ENCODE measurements around the gene SLC24A3.

The SLC24A3 gene

GRCh38 chr20:19742974-19743639 lies 530.7 kb downstream of the SLC24A3 start:
- no peaks in the 10 kb centered on the region for H3K27me3 ChIP-seq (replicated peaks; ENCODE audit: control insufficient read depth, insufficient read depth, low read length, poor library complexity, severe bottlenecking)
- no peaks in the 10 kb centered on the region for H3K36me3 ChIP-seq (ENCODE audit: control insufficient read depth, insufficient read depth, low read length)
- no peaks in the 10 kb centered on the region for H3K4me1 ChIP-seq (ENCODE audit: control insufficient read depth, insufficient read depth, low read length, poor library complexity, severe bottlenecking)
- DNase-seq: no peak
- no peaks in the 10 kb centered on the region for H3K9me3 ChIP-seq (ENCODE audit: control insufficient read depth, low read length)
- no peak overlapping the region for H3K4me3 ChIP-seq (ENCODE audit: insufficient read depth, low read depth, low read length, poor library complexity, severe bottlenecking)
- no peak overlapping the region for H3K27ac ChIP-seq (ENCODE audit: insufficient read depth, low read length, poor library complexity, severe bottlenecking)

GRCh38 chr20:19743640-19743995 lies 531.2 kb downstream of the SLC24A3 start:
- no peak for DNase-seq
- Histone ChIP-seq H3K27ac (ENCODE audit: insufficient read depth, low read length, poor library complexity, severe bottlenecking) (no peak overlapping the region), H3K9me3 (ENCODE audit: control insufficient read depth, low read length) (no peaks in the 10 kb centered on the region), H3K36me3 (ENCODE audit: control insufficient read depth, insufficient read depth, low read length) (no peaks in the 10 kb centered on the region), H3K27me3 (replicated peaks; ENCODE audit: control insufficient read depth, insufficient read depth, low read length, poor library complexity, severe bottlenecking) (no peaks in the 10 kb centered on the region), H3K4me1 (ENCODE audit: control insufficient read depth, insufficient read depth, low read length, poor library complexity, severe bottlenecking) (no peaks in the 10 kb centered on the region), H3K4me3 (ENCODE audit: insufficient read depth, low read depth, low read length, poor library complexity, severe bottlenecking) (no peak overlapping the region)

GRCh38 chr20:19745106-19745505 lies 532.7 kb downstream of the SLC24A3 start:
- no peak for DNase-seq
- Histone ChIP-seq H3K36me3 (ENCODE audit: control insufficient read depth, insufficient read depth, low read length) (no peaks in the 10 kb centered on the region), H3K9me3 (ENCODE audit: control insufficient read depth, low read length) (no peaks in the 10 kb centered on the region), H3K27me3 (replicated peaks; ENCODE audit: control insufficient read depth, insufficient read depth, low read length, poor library complexity, severe bottlenecking) (no peaks in the 10 kb centered on the region), H3K4me3 (ENCODE audit: insufficient read depth, low read depth, low read length, poor library complexity, severe bottlenecking) (no peak overlapping the region), H3K4me1 (ENCODE audit: control insufficient read depth, insufficient read depth, low read length, poor library complexity, severe bottlenecking) (no peaks in the 10 kb centered on the region), H3K27ac (ENCODE audit: insufficient read depth, low read length, poor library complexity, severe bottlenecking) (no peak overlapping the region)

GRCh38 chr20:19745584-19745983 lies 533.1 kb downstream of the SLC24A3 start:
- no peak for DNase-seq
- Histone ChIP-seq H3K27ac (ENCODE audit: insufficient read depth, low read length, poor library complexity, severe bottlenecking) (no peak overlapping the region), H3K9me3 (ENCODE audit: control insufficient read depth, low read length) (no peaks in the 10 kb centered on the region), H3K4me3 (ENCODE audit: insufficient read depth, low read depth, low read length, poor library complexity, severe bottlenecking) (no peak overlapping the region), H3K27me3 (replicated peaks; ENCODE audit: control insufficient read depth, insufficient read depth, low read length, poor library complexity, severe bottlenecking) (no peaks in the 10 kb centered on the region), H3K36me3 (ENCODE audit: control insufficient read depth, insufficient read depth, low read length) (no peaks in the 10 kb centered on the region), H3K4me1 (ENCODE audit: control insufficient read depth, insufficient read depth, low read length, poor library complexity, severe bottlenecking) (no peaks in the 10 kb centered on the region)

GRCh38 chr20:19746396-19746795 lies 534.0 kb downstream of the SLC24A3 start:
- Histone ChIP-seq H3K36me3 (ENCODE audit: control insufficient read depth, insufficient read depth, low read length) (no peaks in the 10 kb centered on the region), H3K9me3 (ENCODE audit: control insufficient read depth, low read length) (no peaks in the 10 kb centered on the region), H3K27me3 (replicated peaks; ENCODE audit: control insufficient read depth, insufficient read depth, low read length, poor library complexity, severe bottlenecking) (no peaks in the 10 kb centered on the region), H3K4me3 (ENCODE audit: insufficient read depth, low read depth, low read length, poor library complexity, severe bottlenecking) (no peak overlapping the region), H3K27ac (ENCODE audit: insufficient read depth, low read length, poor library complexity, severe bottlenecking) (no peak overlapping the region), H3K4me1 (ENCODE audit: control insufficient read depth, insufficient read depth, low read length, poor library complexity, severe bottlenecking) (no peaks in the 10 kb centered on the region)
- no peak for DNase-seq

- no peak overlapping the region for H3K27ac ChIP-seq (ENCODE audit: insufficient read depth, low read length, poor library complexity, severe bottlenecking)
- H3K9me3 ChIP-seq (ENCODE audit: control insufficient read depth, low read length): no peaks in the 10 kb centered on the region
- H3K4me3 ChIP-seq (ENCODE audit: insufficient read depth, low read depth, low read length, poor library complexity, severe bottlenecking): no peak overlapping the region
- no peaks in the 10 kb centered on the region for H3K4me1 ChIP-seq (ENCODE audit: control insufficient read depth, insufficient read depth, low read length, poor library complexity, severe bottlenecking)
- no peaks in the 10 kb centered on the region for H3K36me3 ChIP-seq (ENCODE audit: control insufficient read depth, insufficient read depth, low read length)
- H3K27me3 ChIP-seq (replicated peaks; ENCODE audit: control insufficient read depth, insufficient read depth, low read length, poor library complexity, severe bottlenecking): no peaks in the 10 kb centered on the region
- no peak for DNase-seq
These were observed 535.5 kb downstream of the SLC24A3 start for GRCh38 chr20:19747903-19748302.

GRCh38 chr20:19748681-19749080 lies 536.2 kb downstream of the SLC24A3 start:
- H3K4me3 ChIP-seq (ENCODE audit: insufficient read depth, low read depth, low read length, poor library complexity, severe bottlenecking): no peak overlapping the region
- H3K36me3 ChIP-seq (ENCODE audit: control insufficient read depth, insufficient read depth, low read length): no peaks in the 10 kb centered on the region
- H3K27ac ChIP-seq (ENCODE audit: insufficient read depth, low read length, poor library complexity, severe bottlenecking): no peak overlapping the region
- no peaks in the 10 kb centered on the region for H3K27me3 ChIP-seq (replicated peaks; ENCODE audit: control insufficient read depth, insufficient read depth, low read length, poor library complexity, severe bottlenecking)
- DNase-seq: no peak
- H3K9me3 ChIP-seq (ENCODE audit: control insufficient read depth, low read length): no peaks in the 10 kb centered on the region
- H3K4me1 ChIP-seq (ENCODE audit: control insufficient read depth, insufficient read depth, low read length, poor library complexity, severe bottlenecking): no peaks in the 10 kb centered on the region

GRCh38 chr20:19749618-19750071 lies 537.2 kb downstream of the SLC24A3 start:
- Histone ChIP-seq H3K36me3 (ENCODE audit: control insufficient read depth, insufficient read depth, low read length) (no peaks in the 10 kb centered on the region), H3K27me3 (replicated peaks; ENCODE audit: control insufficient read depth, insufficient read depth, low read length, poor library complexity, severe bottlenecking) (no peaks in the 10 kb centered on the region), H3K4me3 (ENCODE audit: insufficient read depth, low read depth, low read length, poor library complexity, severe bottlenecking) (no peak overlapping the region), H3K4me1 (ENCODE audit: control insufficient read depth, insufficient read depth, low read length, poor library complexity, severe bottlenecking) (no peaks in the 10 kb centered on the region), H3K27ac (ENCODE audit: insufficient read depth, low read length, poor library complexity, severe bottlenecking) (no peak overlapping the region), H3K9me3 (ENCODE audit: control insufficient read depth, low read length) (no peaks in the 10 kb centered on the region)
- DNase-seq: no peak

- Histone ChIP-seq H3K4me1 (ENCODE audit: control insufficient read depth, insufficient read depth, low read length, poor library complexity, severe bottlenecking) (no peaks in the 10 kb centered on the region), H3K27me3 (replicated peaks; ENCODE audit: control insufficient read depth, insufficient read depth, low read length, poor library complexity, severe bottlenecking) (no peaks in the 10 kb centered on the region), H3K4me3 (ENCODE audit: insufficient read depth, low read depth, low read length, poor library complexity, severe bottlenecking) (no peak overlapping the region), H3K36me3 (ENCODE audit: control insufficient read depth, insufficient read depth, low read length) (no peaks in the 10 kb centered on the region), H3K9me3 (ENCODE audit: control insufficient read depth, low read length) (no peaks in the 10 kb centered on the region), H3K27ac (ENCODE audit: insufficient read depth, low read length, poor library complexity, severe bottlenecking) (no peak overlapping the region)
- DNase-seq: no peak
These were observed 537.7 kb downstream of the SLC24A3 start for GRCh38 chr20:19750101-19750606.

- H3K27ac ChIP-seq (ENCODE audit: insufficient read depth, low read length, poor library complexity, severe bottlenecking): no peak overlapping the region
- H3K27me3 ChIP-seq (replicated peaks; ENCODE audit: control insufficient read depth, insufficient read depth, low read length, poor library complexity, severe bottlenecking): no peaks in the 10 kb centered on the region
- DNase-seq: no peak
- no peak overlapping the region for H3K4me3 ChIP-seq (ENCODE audit: insufficient read depth, low read depth, low read length, poor library complexity, severe bottlenecking)
- H3K36me3 ChIP-seq (ENCODE audit: control insufficient read depth, insufficient read depth, low read length): no peaks in the 10 kb centered on the region
- H3K4me1 ChIP-seq (ENCODE audit: control insufficient read depth, insufficient read depth, low read length, poor library complexity, severe bottlenecking): no peaks in the 10 kb centered on the region
- H3K9me3 ChIP-seq (ENCODE audit: control insufficient read depth, low read length): no peaks in the 10 kb centered on the region
These were observed 538.6 kb downstream of the SLC24A3 start for GRCh38 chr20:19750907-19751636.
